ENCODE results near the gene KIF17.

The KIF17 gene

DNA sequence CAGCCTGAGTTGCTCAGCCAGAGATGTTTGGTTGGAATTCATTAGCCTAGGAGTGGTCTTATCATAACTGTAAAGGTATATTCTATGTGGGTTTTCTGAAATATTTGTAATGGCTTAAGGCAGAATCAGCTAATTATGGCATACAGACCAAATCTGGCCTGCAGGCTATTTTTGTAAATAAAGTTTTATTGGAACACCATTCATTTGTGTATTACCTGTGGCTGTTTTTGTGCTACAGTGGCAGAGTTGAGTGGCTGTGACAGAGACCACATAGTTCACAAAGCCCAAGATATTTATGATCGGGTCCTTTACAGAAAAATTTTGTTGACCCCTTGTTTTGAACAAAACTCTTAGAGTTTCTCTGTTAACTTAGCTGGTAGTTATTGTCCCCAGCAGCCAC, 49.2 kb downstream of the KIF17 start:
- no peak overlapping the region for H3K4me3 ChIP-seq
- H3K9ac ChIP-seq (ENCODE audit: insufficient read length), result no peak overlapping the region
- H3K27ac ChIP-seq, result no peak overlapping the region
- TF ChIP-seq POLR2AphosphoS5 (IDR thresholded peaks at IDR 0.05; ENCODE audit: borderline replicate concordance, low read depth, low read length) (no peak), FOXP2 (optimal IDR thresholded peaks at IDR 0.05; ENCODE audit: control extremely low read depth, extremely low read length, insufficient read depth) (no peak), EZH2 (IDR thresholded peaks at IDR 0.05) (no peak)
- H3K36me3 ChIP-seq (ENCODE audit: insufficient read depth, low read length), result no peaks in the 10 kb centered on the region
- H3K9me3 ChIP-seq (ENCODE audit: low read depth, low read length), result no peaks in the 10 kb centered on the region
- DNase-seq (ENCODE audit: low read depth, low spot score), result no peak

DNA sequence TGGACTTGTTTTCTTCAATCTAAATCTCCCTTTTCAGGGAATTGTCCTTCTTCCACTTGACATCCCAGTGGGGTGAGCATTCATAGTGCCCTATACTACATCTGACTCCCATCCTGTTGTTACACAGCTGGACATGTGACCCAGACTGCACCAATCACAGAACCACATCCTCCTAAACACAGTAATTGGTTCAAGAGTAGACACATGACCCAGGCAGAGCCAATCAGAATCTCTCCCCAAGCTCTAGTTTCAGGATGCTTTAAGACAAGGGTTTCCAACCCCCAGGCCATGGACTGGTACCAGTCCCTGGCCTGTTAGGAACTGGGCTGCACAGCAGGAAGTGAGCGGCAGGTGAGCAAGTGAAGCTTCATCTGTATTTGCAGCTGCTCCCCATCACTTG, 51.0 kb downstream of the KIF17 start:
- no peak for DNase-seq (ENCODE audit: low read depth, low spot score)
- H3K4me3 ChIP-seq, result no peak overlapping the region
- H3K36me3 ChIP-seq (ENCODE audit: insufficient read depth, low read length), result no peaks in the 10 kb centered on the region
- H3K27ac ChIP-seq, result no peak overlapping the region
- no peak overlapping the region for H3K9ac ChIP-seq (ENCODE audit: insufficient read length)
- H3K9me3 ChIP-seq (ENCODE audit: low read depth, low read length), result no peaks in the 10 kb centered on the region
- TF ChIP-seq POLR2AphosphoS5 (IDR thresholded peaks at IDR 0.05; ENCODE audit: borderline replicate concordance, low read depth, low read length) (no peak), FOXP2 (optimal IDR thresholded peaks at IDR 0.05; ENCODE audit: control extremely low read depth, extremely low read length, insufficient read depth) (no peak), EZH2 (IDR thresholded peaks at IDR 0.05) (no peak)

DNA sequence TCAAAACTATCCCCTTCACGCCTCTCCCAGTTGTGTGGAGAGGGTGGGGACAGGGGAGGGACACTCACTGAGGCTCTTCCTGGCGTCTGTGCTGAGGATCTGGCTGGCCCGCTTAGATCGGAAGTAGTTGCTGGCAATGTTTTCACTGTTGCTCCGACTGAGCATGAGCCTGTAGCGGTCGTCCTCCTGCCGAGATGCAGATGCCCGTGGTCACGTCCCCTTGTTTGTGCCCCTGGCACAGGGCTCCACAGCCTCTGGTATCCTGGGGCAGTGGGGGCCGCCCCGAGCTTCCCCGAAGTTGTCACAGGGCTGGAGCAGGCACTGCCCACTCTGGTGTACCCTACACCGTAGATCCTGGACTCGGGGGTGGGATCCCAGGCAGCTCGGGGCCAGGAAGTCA, 51.7 kb downstream of the KIF17 start:
- no peak overlapping the region for H3K4me3 ChIP-seq
- no peak overlapping the region for H3K9ac ChIP-seq (ENCODE audit: insufficient read length)
- no peaks in the 10 kb centered on the region for H3K9me3 ChIP-seq (ENCODE audit: low read depth, low read length)
- no peak for DNase-seq (ENCODE audit: low read depth, low spot score)
- no peaks in the 10 kb centered on the region for H3K36me3 ChIP-seq (ENCODE audit: insufficient read depth, low read length)
- no peak overlapping the region for H3K27ac ChIP-seq
- TF ChIP-seq POLR2AphosphoS5 (IDR thresholded peaks at IDR 0.05; ENCODE audit: borderline replicate concordance, low read depth, low read length), result no peak
- no peak for TF ChIP-seq EZH2 (IDR thresholded peaks at IDR 0.05)
- TF ChIP-seq FOXP2 (optimal IDR thresholded peaks at IDR 0.05; ENCODE audit: control extremely low read depth, extremely low read length, insufficient read depth), result no peak

DNA sequence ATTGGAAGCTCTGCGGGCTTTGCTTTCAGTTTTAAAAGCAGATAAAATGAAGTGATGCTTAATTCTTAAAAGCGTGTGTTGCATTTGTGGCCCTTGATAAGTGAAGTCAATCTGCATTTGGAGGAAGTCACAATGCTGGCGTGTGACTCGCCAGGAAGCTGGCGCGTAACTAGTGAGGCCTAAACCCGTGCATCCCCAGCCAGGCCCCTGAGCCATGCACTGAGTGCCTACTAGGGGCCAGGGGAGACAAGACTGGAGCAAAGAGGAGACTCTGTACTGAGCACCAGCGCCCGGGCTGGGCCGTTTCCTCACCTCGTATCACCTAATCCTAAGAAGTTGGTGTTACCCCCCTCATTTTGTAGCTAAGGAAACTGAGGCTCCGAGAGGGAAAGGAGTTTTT, 52.1 kb downstream of the KIF17 start:
- Histone ChIP-seq H3K4me3 (no peak overlapping the region), H3K9ac (ENCODE audit: insufficient read length) (no peak overlapping the region), H3K9me3 (ENCODE audit: low read depth, low read length) (no peaks in the 10 kb centered on the region), H3K36me3 (ENCODE audit: insufficient read depth, low read length) (no peaks in the 10 kb centered on the region), H3K27ac (no peak overlapping the region)
- TF ChIP-seq FOXP2 (optimal IDR thresholded peaks at IDR 0.05; ENCODE audit: control extremely low read depth, extremely low read length, insufficient read depth), result no peak
- TF ChIP-seq EZH2 (IDR thresholded peaks at IDR 0.05), result no peak
- TF ChIP-seq POLR2AphosphoS5 (IDR thresholded peaks at IDR 0.05; ENCODE audit: borderline replicate concordance, low read depth, low read length), result no peak
- DNase-seq (ENCODE audit: low read depth, low spot score), result no peak

DNA sequence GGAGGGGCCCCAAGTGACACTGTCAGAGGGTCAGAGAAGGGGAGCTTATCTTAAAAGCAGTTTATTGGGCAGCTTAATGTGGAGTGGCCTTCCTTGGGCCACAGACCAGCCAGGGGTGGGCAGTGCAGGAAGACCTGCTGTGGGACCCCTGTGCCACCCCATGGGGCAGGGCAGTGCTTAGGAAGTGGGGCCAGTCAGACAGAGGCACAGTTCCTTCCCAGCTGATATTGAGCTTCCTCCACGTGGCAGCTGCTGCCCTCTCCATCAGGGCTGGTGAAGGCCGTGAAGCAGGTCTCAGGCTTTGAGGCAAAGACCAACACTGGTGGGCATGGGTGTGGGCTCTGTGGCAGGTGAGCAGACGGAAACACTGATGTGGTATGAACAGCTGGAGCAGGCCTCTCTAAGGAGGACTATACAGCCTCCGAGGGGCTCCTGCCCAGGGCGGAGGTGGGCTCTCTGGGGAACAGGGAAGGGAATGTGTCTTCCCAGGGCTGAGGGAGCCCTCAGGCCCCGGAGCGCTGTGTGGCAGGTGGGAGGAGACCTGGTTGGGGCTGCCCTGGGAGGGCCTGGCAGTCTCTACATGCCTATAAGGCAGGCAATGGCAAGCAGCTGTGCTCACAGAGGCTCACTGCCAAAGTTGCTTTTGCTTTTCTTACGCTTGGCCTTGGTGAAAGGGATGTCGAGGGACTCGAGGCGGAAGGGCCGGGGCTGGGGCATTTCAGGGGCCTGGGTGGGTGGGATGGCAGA, 53.7 kb downstream of the KIF17 start:
- no peak for DNase-seq (ENCODE audit: low read depth, low spot score)
- Histone ChIP-seq H3K27ac (no peak overlapping the region), H3K9ac (ENCODE audit: insufficient read length) (no peak overlapping the region), H3K9me3 (ENCODE audit: low read depth, low read length) (no peaks in the 10 kb centered on the region), H3K36me3 (ENCODE audit: insufficient read depth, low read length) (peaks cover 5% of the 10 kb centered on the region; the same call in 1 of the 2 replicates), H3K4me3 (no peak overlapping the region)
- no peak for TF ChIP-seq POLR2AphosphoS5 (IDR thresholded peaks at IDR 0.05; ENCODE audit: borderline replicate concordance, low read depth, low read length)
- no peak for TF ChIP-seq EZH2 (IDR thresholded peaks at IDR 0.05)
- no peak for TF ChIP-seq FOXP2 (optimal IDR thresholded peaks at IDR 0.05; ENCODE audit: control extremely low read depth, extremely low read length, insufficient read depth)

DNA sequence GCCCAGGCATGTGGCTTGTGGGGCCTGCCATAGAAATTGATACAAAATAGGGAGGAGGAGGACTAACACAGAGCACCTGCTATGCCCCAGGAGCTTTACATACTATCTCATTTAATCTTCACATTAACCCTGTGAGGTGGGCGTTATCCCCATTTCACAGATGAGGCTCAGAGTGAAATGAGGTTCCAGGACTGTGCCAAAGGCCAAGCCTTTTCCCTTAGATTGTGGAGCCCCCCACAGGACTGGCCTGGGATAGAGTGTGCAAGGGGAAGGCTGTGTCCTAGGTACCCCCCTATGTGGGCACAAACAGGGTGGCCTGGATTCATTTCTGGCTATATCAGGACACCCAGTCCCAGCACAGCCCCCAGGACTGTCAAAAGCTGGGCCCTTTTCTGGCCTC, 54.4 kb downstream of the KIF17 start:
- no peak overlapping the region for H3K9ac ChIP-seq (ENCODE audit: insufficient read length)
- H3K36me3 ChIP-seq (ENCODE audit: insufficient read depth, low read length), result peaks cover 13% of the 10 kb centered on the region; the same call in 1 of the 2 replicates
- H3K27ac ChIP-seq, result no peak overlapping the region
- no peak for TF ChIP-seq POLR2AphosphoS5 (IDR thresholded peaks at IDR 0.05; ENCODE audit: borderline replicate concordance, low read depth, low read length)
- TF ChIP-seq EZH2 (IDR thresholded peaks at IDR 0.05), result no peak
- TF ChIP-seq FOXP2 (optimal IDR thresholded peaks at IDR 0.05; ENCODE audit: control extremely low read depth, extremely low read length, insufficient read depth), result no peak
- DNase-seq (ENCODE audit: low read depth, low spot score), result no peak
- H3K9me3 ChIP-seq (ENCODE audit: low read depth, low read length), result no peaks in the 10 kb centered on the region
- no peak overlapping the region for H3K4me3 ChIP-seq

DNA sequence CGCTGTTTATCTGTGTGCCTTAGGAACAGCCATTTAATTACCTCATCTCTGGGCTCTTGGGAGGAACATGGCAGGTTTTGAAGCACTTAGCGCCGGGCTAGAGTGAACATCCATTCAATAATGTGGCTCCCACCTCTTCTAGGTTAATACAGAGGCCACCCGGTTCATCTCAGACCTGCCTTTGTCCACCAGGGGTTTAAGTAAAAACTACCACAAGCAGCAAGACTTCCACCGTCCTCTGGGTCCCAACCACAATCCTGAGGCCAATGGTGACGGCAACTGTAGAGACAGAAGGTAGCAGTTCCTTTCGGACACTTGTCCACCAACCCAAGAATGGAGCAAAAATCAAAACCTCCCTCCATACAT, 55.7 kb downstream of the KIF17 start:
- Histone ChIP-seq H3K27ac (no peak overlapping the region), H3K4me3 (peak overlapping the region; percentile 83), H3K36me3 (ENCODE audit: insufficient read depth, low read length) (peaks cover 25% of the 10 kb centered on the region; the same call in 1 of the 2 replicates), H3K9me3 (ENCODE audit: low read depth, low read length) (no peaks in the 10 kb centered on the region), H3K9ac (ENCODE audit: insufficient read length) (peak overlapping the region; percentile 83)
- TF ChIP-seq POLR2AphosphoS5 (IDR thresholded peaks at IDR 0.05; ENCODE audit: borderline replicate concordance, low read depth, low read length) (no peak; the same call in 1 of the 2 replicates), FOXP2 (optimal IDR thresholded peaks at IDR 0.05; ENCODE audit: control extremely low read depth, extremely low read length, insufficient read depth) (no peak), EZH2 (IDR thresholded peaks at IDR 0.05) (no peak)
- DNase-seq (ENCODE audit: low read depth, low spot score), result no peak

DNA sequence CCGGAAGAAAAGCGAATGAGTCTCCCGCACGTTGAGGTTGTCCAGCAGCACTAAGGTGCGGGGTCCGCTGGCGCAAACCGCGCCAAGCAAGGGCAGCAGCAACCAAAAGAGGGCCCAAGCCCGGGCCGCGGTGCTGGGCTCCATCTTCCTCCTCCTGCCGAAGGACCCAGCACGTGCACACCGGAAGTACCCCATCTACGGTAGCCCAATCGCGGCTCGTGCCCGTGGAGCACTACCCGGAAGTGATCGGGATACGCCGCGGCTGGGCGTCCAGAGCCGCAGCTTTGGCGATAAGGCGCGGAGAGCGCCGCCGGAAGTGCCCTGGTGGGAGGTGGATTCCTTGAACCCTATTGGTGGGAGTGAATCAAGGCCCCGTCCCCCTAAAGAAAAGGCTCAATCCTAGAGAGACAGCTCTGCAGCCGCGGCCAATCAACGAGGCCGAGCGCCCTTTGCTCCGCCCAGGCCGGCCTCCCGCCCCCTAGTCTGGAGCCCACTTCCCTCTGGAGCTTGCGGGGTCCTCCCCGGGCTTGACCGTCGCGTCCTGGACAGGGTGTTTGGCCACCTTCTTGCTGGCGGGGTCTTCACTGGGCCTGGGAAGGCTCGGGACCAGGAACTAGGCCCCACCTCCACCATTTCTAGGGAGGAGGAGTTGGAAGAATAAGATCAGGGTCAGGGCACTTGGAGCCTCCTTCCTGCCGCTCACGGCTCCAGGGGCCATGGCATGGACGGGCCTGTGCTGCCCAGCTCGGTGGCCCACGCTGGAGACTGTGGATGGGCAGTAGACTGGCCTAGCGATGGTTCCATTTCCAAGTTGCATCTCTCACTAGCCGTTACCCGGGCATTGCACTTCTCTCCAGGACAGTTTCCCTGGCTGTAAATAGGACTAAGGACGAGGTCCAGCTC, 56.3 kb downstream of the KIF17 start, which contains the start of gene DDOST:
Gene DDOST (minus strand): TSS at position 163 of the 903 bp plus-strand sequence. CDS start 19 bp downstream, at position 144.
- Histone ChIP-seq H3K27ac (no peak within 1 kb of the TSS), H3K9me3 (ENCODE audit: low read depth, low read length) (no peaks in the 10 kb centered on the region), H3K4me3 (peak within 1 kb of the TSS; percentile 83), H3K36me3 (ENCODE audit: insufficient read depth, low read length) (peaks cover 32% of the 10 kb centered on the region), H3K9ac (ENCODE audit: insufficient read length) (peak within 1 kb of the TSS; percentile 91)
- peak; percentile 91 for DNase-seq (ENCODE audit: low read depth, low spot score)
- TF ChIP-seq POLR2AphosphoS5 (IDR thresholded peaks at IDR 0.05; ENCODE audit: borderline replicate concordance, low read depth, low read length) (peak; percentile 76), FOXP2 (optimal IDR thresholded peaks at IDR 0.05; ENCODE audit: control extremely low read depth, extremely low read length, insufficient read depth) (peak; percentile 51), EZH2 (IDR thresholded peaks at IDR 0.05) (no peak)

Data from SK-N-MC (cell line).